GM19372 (cell line): ENCODE results near the gene TEX261.
A peak's percentile ranks its signal among the peaks of the same experiment; 100 is the strongest.
"Not testable (repeated sequence)": the region's sequence is repeated elsewhere in the genome, so short reads cannot be mapped to it uniquely, and the experiment has no call there.

Source experiments
- ATAC-seq: cut with Tn5 transposase; IDR thresholded peaks from one replicate; pipeline ENCODE4 v1.9.1; 2021; ENCODE audit warnings: mild to moderate bottlenecking, low read depth, moderate library complexity; ENCODE audit not compliant: unreplicated experiment

The TEX261 gene

GRCh38 chr2:70994699-70995425, at the start of gene TEX261:
Gene TEX261 (minus strand): TSS chr2:70994873. CDS start chr2:70994757, 116 bp downstream.
- ATAC-seq, result peak; percentile 94

GRCh38 chr2:71043531-71044407, 49.1 kb upstream of the TEX261 start:
- ATAC-seq, result no peak

GRCh38 chr2:71042287-71042686, 47.6 kb upstream of the TEX261 start:
- ATAC-seq, result no peak

- ATAC-seq, result not testable (repeated sequence)
Observed at GRCh38 chr2:71036296-71036695, 41.6 kb upstream of the TEX261 start.

GRCh38 chr2:71023553-71024243, 29.0 kb upstream of the TEX261 start:
- ATAC-seq, result not testable (repeated sequence)

- not testable (repeated sequence) for ATAC-seq
Observed at GRCh38 chr2:71021394-71021793, 26.7 kb upstream of the TEX261 start.

GRCh38 chr2:71019989-71020388, 25.3 kb upstream of the TEX261 start:
- ATAC-seq, result not testable (repeated sequence)

GRCh38 chr2:71018625-71019024, 24.0 kb upstream of the TEX261 start:
- no peak for ATAC-seq

- ATAC-seq, result not testable (repeated sequence)
Observed at GRCh38 chr2:71011786-71012185, 17.1 kb upstream of the TEX261 start.

- no peak for ATAC-seq
Observed at GRCh38 chr2:71008342-71008741, 13.7 kb upstream of the TEX261 start.

GRCh38 chr2:71006955-71007799, 12.5 kb upstream of the TEX261 start:
- no peak for ATAC-seq

- ATAC-seq, result no peak
Observed at GRCh38 chr2:71006323-71006722, 11.7 kb upstream of the TEX261 start.

GRCh38 chr2:71005271-71006202, 10.9 kb upstream of the TEX261 start:
- ATAC-seq, result no peak

GRCh38 chr2:71004857-71005256, 10.2 kb upstream of the TEX261 start:
- ATAC-seq, result no peak

- no peak for ATAC-seq
Observed at GRCh38 chr2:71003966-71004755, 9.5 kb upstream of the TEX261 start.

- no peak for ATAC-seq
Observed at GRCh38 chr2:71003396-71003795, 8.7 kb upstream of the TEX261 start.

GRCh38 chr2:71001981-71002570, 7.4 kb upstream of the TEX261 start:
- no peak for ATAC-seq

GRCh38 chr2:71001592-71001927, 6.9 kb upstream of the TEX261 start:
- no peak for ATAC-seq
